HEK293 (cell line): ENCODE data around the gene CYP11A1.

Experiments used
- CTCF ChIA-PET: fragments of 350-600 bp; formaldehyde crosslinking; extraction: SDS; loops from one replicate; lab custom pipeline; 2021; ENCODE audit warnings: antibody characterized with exemption; lab: Yijun Ruan, JAX
- POLR2A ChIA-PET: fragments of 300-600 bp; formaldehyde crosslinking; extraction: SDS; loops from one replicate; lab custom pipeline; 2020; ENCODE audit warnings: antibody characterized with exemption, inconsistent platforms; lab: Yijun Ruan, JAX
- H3K27ac ChIP-seq: fragments of 200-500 bp; sonication (Bioruptor generic); 2 replicates; pipeline ENCODE4 v1.5.1; 2014; ENCODE audit warnings: low read depth, low read length, control low read depth, inconsistent platforms; ENCODE audit errors: extremely low read depth
- H3K36me3 ChIP-seq, 2 experiments: fragments of 200-500 bp in 1 of 2; sonication (Bioruptor generic) in 1 of 2; 1 replicate in 1 of 2; 2 replicates in 1 of 2; pipeline ENCODE4 v1.5.1; 2014 to 2017; ENCODE audit warnings: inconsistent platforms in 2 of 2, low read length in 2 of 2; ENCODE audit not compliant: control insufficient read depth in 2 of 2, insufficient read depth in 1 of 2
- H3K4me1 ChIP-seq: fragments of 200-500 bp; sonication (Bioruptor generic); 2 replicates; pipeline ENCODE4 v1.5.1; 2014; ENCODE audit warnings: mild to moderate bottlenecking, low read length, inconsistent platforms; ENCODE audit not compliant: control insufficient read depth, insufficient read depth
- H3K4me3 ChIP-seq: 2 replicates; pipeline ENCODE4 v1.5.1; 2011; ENCODE audit warnings: low read depth, mild to moderate bottlenecking, control low read depth, low read length, moderate library complexity
- H3K9me3 ChIP-seq: fragments of 200-500 bp; sonication (Bioruptor generic); 2 replicates; pipeline ENCODE4 v1.5.1; 2014; ENCODE audit warnings: low read depth, low read length, inconsistent platforms; ENCODE audit not compliant: control insufficient read depth, insufficient read depth
- BCL11A ChIP-seq: fragments of 450-650 bp; formaldehyde crosslinking; IDR thresholded peaks from 2 replicates; pipeline ENCODE4 v1.5.1; 2016; ENCODE audit warnings: low read depth, missing biosample characterization, missing genetic modification characterization
- BCL6B ChIP-seq: fragments of 450-650 bp; formaldehyde crosslinking; IDR thresholded peaks from 2 replicates; pipeline ENCODE4 v1.5.1; 2017; ENCODE audit warnings: missing biosample characterization, missing genetic modification characterization
- KLF8 ChIP-seq: fragments of 450-650 bp; formaldehyde crosslinking; IDR thresholded peaks from 2 replicates; pipeline ENCODE4 v1.5.1; 2016; ENCODE audit warnings: missing biosample characterization, missing genetic modification characterization
- SALL2 ChIP-seq: fragments of 450-650 bp; formaldehyde crosslinking; IDR thresholded peaks from 2 replicates; pipeline ENCODE4 v1.5.0; 2017; ENCODE audit warnings: missing biosample characterization, mild to moderate bottlenecking, missing genetic modification characterization, borderline replicate concordance
- WT1 ChIP-seq: fragments of 450-650 bp; formaldehyde crosslinking; IDR thresholded peaks from 2 replicates; pipeline ENCODE4 v1.5.1; 2016; ENCODE audit warnings: missing biosample characterization, missing genetic modification characterization
- ZBTB48 ChIP-seq: fragments of 450-650 bp; formaldehyde crosslinking; IDR thresholded peaks from 2 replicates; pipeline ENCODE4 v1.5.1; 2016; ENCODE audit warnings: missing biosample characterization, missing genetic modification characterization
- ZBTB6 ChIP-seq: fragments of 450-650 bp; formaldehyde crosslinking; IDR thresholded peaks from 2 replicates; pipeline ENCODE4 v1.5.1; 2017; ENCODE audit warnings: missing biosample characterization, missing genetic modification characterization
- ZBTB7A ChIP-seq: fragments of 450-650 bp; formaldehyde crosslinking; IDR thresholded peaks from 2 replicates; pipeline ENCODE4 v1.5.1; 2016; ENCODE audit warnings: low read depth, missing biosample characterization, missing genetic modification characterization
- ZFP69B ChIP-seq: fragments of 450-650 bp; formaldehyde crosslinking; IDR thresholded peaks from 2 replicates; pipeline ENCODE4 v1.5.1; 2016; ENCODE audit warnings: missing biosample characterization, missing genetic modification characterization
- ZNF10 ChIP-seq: fragments of 450-650 bp; formaldehyde crosslinking; IDR thresholded peaks from 2 replicates; pipeline ENCODE4 v1.5.1; 2017; ENCODE audit warnings: missing biosample characterization, missing genetic modification characterization
- ZNF155 ChIP-seq: fragments of 450-650 bp; formaldehyde crosslinking; IDR thresholded peaks from 2 replicates; pipeline ENCODE4 v1.5.1; 2016; ENCODE audit warnings: missing biosample characterization, missing genetic modification characterization
- ZNF19 ChIP-seq: fragments of 450-650 bp; formaldehyde crosslinking; IDR thresholded peaks from 2 replicates; pipeline ENCODE4; 2016; ENCODE audit warnings: missing biosample characterization, missing genetic modification characterization, low read depth
- ZNF239 ChIP-seq: fragments of 450-650 bp; formaldehyde crosslinking; IDR thresholded peaks from 2 replicates; pipeline ENCODE4 v1.5.1; 2016; ENCODE audit warnings: missing biosample characterization, missing genetic modification characterization
- ZNF280C ChIP-seq: fragments of 450-650 bp; formaldehyde crosslinking; IDR thresholded peaks from 2 replicates; pipeline ENCODE4 v1.5.1; 2016; ENCODE audit warnings: missing biosample characterization, missing genetic modification characterization
- ZNF292 ChIP-seq: fragments of 450-650 bp; formaldehyde crosslinking; IDR thresholded peaks from 2 replicates; pipeline ENCODE4 v1.5.1; 2016; ENCODE audit warnings: low read depth, missing biosample characterization, missing genetic modification characterization, borderline replicate concordance
- ZNF302 ChIP-seq: fragments of 450-650 bp; formaldehyde crosslinking; IDR thresholded peaks from 2 replicates; pipeline ENCODE4 v1.5.1; 2016; ENCODE audit warnings: missing biosample characterization, missing genetic modification characterization, low read depth
- ZNF366 ChIP-seq: fragments of 450-650 bp; formaldehyde crosslinking; conservative IDR thresholded peaks from 2 replicates; pipeline ENCODE4 v1.5.1; 2016; ENCODE audit warnings: missing biosample characterization, missing genetic modification characterization
- ZNF426 ChIP-seq: fragments of 450-650 bp; formaldehyde crosslinking; IDR thresholded peaks from 2 replicates; pipeline ENCODE4 v1.5.1; 2017; ENCODE audit warnings: missing biosample characterization, missing genetic modification characterization, mild to moderate bottlenecking, inconsistent platforms, moderate library complexity
- ZNF530 ChIP-seq: fragments of 450-650 bp; formaldehyde crosslinking; IDR thresholded peaks from 2 replicates; pipeline ENCODE4 v1.5.1; 2016; ENCODE audit warnings: low read depth, missing biosample characterization, missing genetic modification characterization
- ZNF610 ChIP-seq: fragments of 450-650 bp; formaldehyde crosslinking; IDR thresholded peaks from 2 replicates; pipeline ENCODE4 v1.5.1; 2016; ENCODE audit warnings: missing biosample characterization, missing genetic modification characterization, borderline replicate concordance
- ZNF621 ChIP-seq: fragments of 450-650 bp; formaldehyde crosslinking; IDR thresholded peaks from 2 replicates; pipeline ENCODE4 v1.5.1; 2017; ENCODE audit warnings: missing biosample characterization, missing genetic modification characterization
- ZNF660 ChIP-seq: fragments of 450-650 bp; IDR thresholded peaks from 2 replicates; pipeline ENCODE4 v1.5.1; 2018; ENCODE audit warnings: missing biosample characterization, mild to moderate bottlenecking, missing genetic modification characterization
- ZSCAN30 ChIP-seq: fragments of 450-650 bp; IDR thresholded peaks from 2 replicates; pipeline ENCODE4 v1.5.1; 2018; ENCODE audit warnings: missing biosample characterization, mild to moderate bottlenecking, missing genetic modification characterization, moderate library complexity
- ZXDB ChIP-seq: fragments of 450-650 bp; formaldehyde crosslinking; IDR thresholded peaks from 2 replicates; pipeline ENCODE4 v1.5.1; 2016; ENCODE audit warnings: missing biosample characterization, missing genetic modification characterization
- TF ChIP-seq, protein P1 (sequence below): fragments of 450-650 bp; formaldehyde crosslinking; IDR thresholded peaks from 2 replicates; pipeline ENCODE4 v1.5.1; 2017; ENCODE audit warnings: missing biosample characterization, missing genetic modification characterization
- TF ChIP-seq, protein P2 (sequence below): fragments of 450-650 bp; formaldehyde crosslinking; IDR thresholded peaks from 2 replicates; pipeline ENCODE4 v1.5.1; 2016; ENCODE audit warnings: missing biosample characterization, missing genetic modification characterization

Gene CYP11A1

GRCh38 chr15:74381481-74381880 is 14.0 kb upstream of the CYP11A1 start:
- Histone ChIP-seq H3K9me3 (no peaks in the 10 kb centered on the region), H3K4me1 (no peaks in the 10 kb centered on the region), H3K4me3 (no peak overlapping the region), H3K36me3 (no peaks in the 10 kb centered on the region), H3K27ac (no peak overlapping the region)
- ChIA-PET POLR2A (no interaction called here), CTCF (interaction anchor here (0.6 to 25.1 kb wide), 16 partner anchors 9 to 1236 kb away, joined by 3 to 768 read pairs (median 4); partner anchors contain the start of genes SEMA7A and UBL7)
- TF ChIP-seq ZNF530 (tag by site-specific recombination) (no peak), ZNF660 (tag by site-specific recombination) (no peak), KLF8 (tag by site-specific recombination) (no peak), ZXDB (tag by site-specific recombination) (no peak), ZNF302 (tag by site-specific recombination) (no peak), ZNF292 (no peak), ZNF610 (no peak), ZNF239 (tag by site-specific recombination) (no peak), ZNF19 (tag by site-specific recombination) (no peak)
- TF ChIP-seq, protein P1, sequence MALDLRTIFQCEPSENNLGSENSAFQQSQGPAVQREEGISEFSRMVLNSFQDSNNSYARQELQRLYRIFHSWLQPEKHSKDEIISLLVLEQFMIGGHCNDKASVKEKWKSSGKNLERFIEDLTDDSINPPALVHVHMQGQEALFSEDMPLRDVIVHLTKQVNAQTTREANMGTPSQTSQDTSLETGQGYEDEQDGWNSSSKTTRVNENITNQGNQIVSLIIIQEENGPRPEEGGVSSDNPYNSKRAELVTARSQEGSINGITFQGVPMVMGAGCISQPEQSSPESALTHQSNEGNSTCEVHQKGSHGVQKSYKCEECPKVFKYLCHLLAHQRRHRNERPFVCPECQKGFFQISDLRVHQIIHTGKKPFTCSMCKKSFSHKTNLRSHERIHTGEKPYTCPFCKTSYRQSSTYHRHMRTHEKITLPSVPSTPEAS (tag by site-specific recombination) = no peak
- TF ChIP-seq, protein P2, sequence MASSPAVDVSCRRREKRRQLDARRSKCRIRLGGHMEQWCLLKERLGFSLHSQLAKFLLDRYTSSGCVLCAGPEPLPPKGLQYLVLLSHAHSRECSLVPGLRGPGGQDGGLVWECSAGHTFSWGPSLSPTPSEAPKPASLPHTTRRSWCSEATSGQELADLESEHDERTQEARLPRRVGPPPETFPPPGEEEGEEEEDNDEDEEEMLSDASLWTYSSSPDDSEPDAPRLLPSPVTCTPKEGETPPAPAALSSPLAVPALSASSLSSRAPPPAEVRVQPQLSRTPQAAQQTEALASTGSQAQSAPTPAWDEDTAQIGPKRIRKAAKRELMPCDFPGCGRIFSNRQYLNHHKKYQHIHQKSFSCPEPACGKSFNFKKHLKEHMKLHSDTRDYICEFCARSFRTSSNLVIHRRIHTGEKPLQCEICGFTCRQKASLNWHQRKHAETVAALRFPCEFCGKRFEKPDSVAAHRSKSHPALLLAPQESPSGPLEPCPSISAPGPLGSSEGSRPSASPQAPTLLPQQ = no peak

DNA sequence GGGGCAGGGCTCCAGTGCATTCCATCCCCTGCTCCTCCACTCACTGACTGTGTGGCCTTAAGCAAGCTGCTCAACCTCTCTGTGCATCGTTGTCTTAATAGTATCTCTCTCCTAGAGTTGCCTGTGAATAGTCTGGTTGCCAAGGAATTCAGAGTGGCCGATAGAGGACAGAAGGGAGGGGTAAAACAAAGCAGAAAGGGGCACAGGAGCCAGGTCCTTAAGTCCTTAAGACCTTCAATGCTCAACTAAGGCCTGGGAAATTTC is 13.7 kb upstream of the CYP11A1 start:
- TF ChIP-seq ZNF621 (tag by site-specific recombination) = no peak
- TF ChIP-seq ZBTB7A (tag by site-specific recombination) = no peak
- no peak for TF ChIP-seq ZNF10
- TF ChIP-seq ZNF426 (tag by site-specific recombination) = no peak
- TF ChIP-seq ZNF366 (tag by site-specific recombination) = no peak
- no peak for TF ChIP-seq ZNF610
- no peak for TF ChIP-seq ZNF530 (tag by site-specific recombination)
- TF ChIP-seq SALL2 = no peak
- TF ChIP-seq ZSCAN30 = no peak
- TF ChIP-seq ZNF280C (tag by site-specific recombination) = no peak
- no peak for TF ChIP-seq ZNF155 (tag by site-specific recombination)
- TF ChIP-seq BCL6B (tag by site-specific recombination) = no peak
- TF ChIP-seq ZBTB48 (tag by site-specific recombination) = no peak
- TF ChIP-seq ZBTB6 (tag by site-specific recombination) = no peak
- no peak for TF ChIP-seq WT1 (tag by site-specific recombination)
- no peak for TF ChIP-seq ZXDB (tag by site-specific recombination)
- TF ChIP-seq BCL11A (tag by site-specific recombination) = no peak
- TF ChIP-seq ZFP69B = no peak
- TF ChIP-seq, all 188 proteins: peak for 0
- ChIA-PET POLR2A (no interaction called here), CTCF (interaction anchor here (0.6 to 25.1 kb wide), 12 partner anchors 9 to 495 kb away, joined by 3 to 768 read pairs (median 4); partner anchors contain the start of genes SEMA7A and UBL7)
- Histone ChIP-seq H3K9me3 (no peaks in the 10 kb centered on the region), H3K36me3 (no peaks in the 10 kb centered on the region), H3K4me3 (no peak overlapping the region), H3K27ac (no peak overlapping the region), H3K4me1 (no peaks in the 10 kb centered on the region)
